ENCODE data around the gene KANK3.

The KANK3 gene

DNA sequence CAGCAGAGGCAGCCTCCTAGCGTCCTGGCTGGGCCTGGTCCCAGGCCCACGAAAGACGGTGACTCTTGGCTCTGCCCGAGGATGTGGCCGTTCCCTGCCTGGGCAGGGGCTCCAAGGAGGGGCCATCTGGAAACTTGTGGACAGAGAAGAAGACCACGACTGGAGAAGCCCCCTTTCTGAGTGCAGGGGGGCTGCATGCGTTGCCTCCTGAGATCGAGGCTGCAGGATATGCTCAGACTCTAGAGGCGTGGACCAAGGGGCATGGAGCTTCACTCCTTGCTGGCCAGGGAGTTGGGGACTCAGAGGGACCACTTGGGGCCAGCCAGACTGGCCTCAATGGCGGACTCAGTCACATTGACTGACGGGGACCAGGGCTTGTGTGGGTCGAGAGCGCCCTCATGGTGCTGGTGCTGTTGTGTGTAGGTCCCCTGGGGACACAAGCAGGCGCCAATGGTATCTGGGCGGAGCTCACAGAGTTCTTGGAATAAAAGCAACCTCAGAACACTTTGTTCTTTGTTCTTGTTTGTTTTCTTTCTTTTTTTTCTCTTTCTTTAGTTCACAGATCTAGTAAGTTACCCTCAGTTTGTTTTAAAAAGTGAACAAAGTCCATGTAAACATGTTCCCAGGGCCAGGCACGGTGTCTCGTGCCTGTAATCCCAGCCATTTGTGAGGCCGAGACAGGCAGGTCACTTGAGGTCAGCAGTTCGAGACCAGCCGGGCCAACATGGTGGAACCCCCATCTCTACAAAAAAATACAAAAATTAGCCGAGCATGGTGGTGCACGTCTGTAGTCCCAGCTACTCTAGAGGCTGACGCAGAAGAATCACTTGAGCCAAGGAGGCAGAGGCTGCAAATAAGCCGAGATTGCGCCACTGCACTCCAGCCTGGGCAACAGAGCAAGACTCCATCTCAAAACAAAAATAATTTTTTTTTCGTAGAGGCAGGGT lies 31.1 kb upstream of the KANK3 start:
- TF ChIP-seq, protein P1, sequence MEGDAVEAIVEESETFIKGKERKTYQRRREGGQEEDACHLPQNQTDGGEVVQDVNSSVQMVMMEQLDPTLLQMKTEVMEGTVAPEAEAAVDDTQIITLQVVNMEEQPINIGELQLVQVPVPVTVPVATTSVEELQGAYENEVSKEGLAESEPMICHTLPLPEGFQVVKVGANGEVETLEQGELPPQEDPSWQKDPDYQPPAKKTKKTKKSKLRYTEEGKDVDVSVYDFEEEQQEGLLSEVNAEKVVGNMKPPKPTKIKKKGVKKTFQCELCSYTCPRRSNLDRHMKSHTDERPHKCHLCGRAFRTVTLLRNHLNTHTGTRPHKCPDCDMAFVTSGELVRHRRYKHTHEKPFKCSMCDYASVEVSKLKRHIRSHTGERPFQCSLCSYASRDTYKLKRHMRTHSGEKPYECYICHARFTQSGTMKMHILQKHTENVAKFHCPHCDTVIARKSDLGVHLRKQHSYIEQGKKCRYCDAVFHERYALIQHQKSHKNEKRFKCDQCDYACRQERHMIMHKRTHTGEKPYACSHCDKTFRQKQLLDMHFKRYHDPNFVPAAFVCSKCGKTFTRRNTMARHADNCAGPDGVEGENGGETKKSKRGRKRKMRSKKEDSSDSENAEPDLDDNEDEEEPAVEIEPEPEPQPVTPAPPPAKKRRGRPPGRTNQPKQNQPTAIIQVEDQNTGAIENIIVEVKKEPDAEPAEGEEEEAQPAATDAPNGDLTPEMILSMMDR (conservative IDR thresholded peaks at IDR 0.05; ENCODE audit: control insufficient read depth, insufficient read depth, low read depth, low read length): no peak
- no peak overlapping the region for H3K4me3 ChIP-seq (ENCODE audit: control insufficient read depth, low read depth, low read length)
- DNase-seq (ENCODE audit: low read depth): no peak

GRCh38 chr19:8371011-8371804 lies 28.1 kb upstream of the KANK3 start:
- no peak overlapping the region for H3K4me3 ChIP-seq (ENCODE audit: control insufficient read depth, low read depth, low read length)
- TF ChIP-seq, protein P1 (conservative IDR thresholded peaks at IDR 0.05; ENCODE audit: control insufficient read depth, insufficient read depth, low read depth, low read length): no peak

DNA sequence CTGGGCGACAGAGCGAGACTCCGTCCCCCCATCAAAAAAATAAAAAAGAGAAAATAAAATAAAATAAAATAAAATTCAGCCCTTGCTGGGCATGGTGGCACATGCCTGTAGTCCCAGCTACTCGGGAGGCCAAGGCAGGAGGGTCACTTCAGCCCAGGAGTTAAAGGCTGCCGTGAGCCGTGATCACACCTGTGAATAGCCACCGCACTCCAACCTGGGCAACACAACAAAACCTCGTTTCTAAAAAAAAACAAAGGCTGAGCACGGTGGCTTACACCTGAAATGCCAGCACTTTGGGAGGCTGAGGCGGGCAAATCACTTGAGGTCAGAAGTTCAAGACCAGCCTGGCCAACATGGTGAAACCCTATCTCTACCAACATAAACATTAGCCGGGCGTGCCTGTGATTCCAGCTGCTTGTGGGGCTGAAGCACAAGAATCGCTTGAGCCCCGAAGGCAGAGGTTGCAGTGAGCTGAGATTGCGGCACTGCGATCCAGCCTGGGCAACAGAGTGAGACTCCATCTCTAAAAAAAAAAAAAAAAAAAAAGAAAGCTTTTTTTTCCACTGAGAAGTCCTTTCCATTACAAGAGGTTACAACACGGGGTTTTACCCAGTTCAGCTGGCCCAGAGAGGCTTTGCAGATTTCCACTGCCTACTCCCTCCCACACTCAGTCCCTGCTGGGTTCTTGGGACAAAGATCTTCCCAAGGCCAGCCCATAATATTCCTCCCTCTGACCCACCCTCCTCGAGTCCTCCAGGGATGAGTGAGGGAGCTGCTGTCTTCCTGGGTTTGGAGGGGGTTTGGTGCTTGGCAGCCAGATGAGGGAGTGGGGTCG lies 27.3 kb upstream of the KANK3 start:
- DNase-seq (ENCODE audit: low read depth): no peak
- TF ChIP-seq, protein P1 (conservative IDR thresholded peaks at IDR 0.05; ENCODE audit: control insufficient read depth, insufficient read depth, low read depth, low read length): no peak
- H3K4me3 ChIP-seq (ENCODE audit: control insufficient read depth, low read depth, low read length): no peak overlapping the region

More at GRCh38 chr19:8371011-8371804, 28.1 kb upstream of the KANK3 start:
- DNase-seq (ENCODE audit: low read depth): no peak

DNA sequence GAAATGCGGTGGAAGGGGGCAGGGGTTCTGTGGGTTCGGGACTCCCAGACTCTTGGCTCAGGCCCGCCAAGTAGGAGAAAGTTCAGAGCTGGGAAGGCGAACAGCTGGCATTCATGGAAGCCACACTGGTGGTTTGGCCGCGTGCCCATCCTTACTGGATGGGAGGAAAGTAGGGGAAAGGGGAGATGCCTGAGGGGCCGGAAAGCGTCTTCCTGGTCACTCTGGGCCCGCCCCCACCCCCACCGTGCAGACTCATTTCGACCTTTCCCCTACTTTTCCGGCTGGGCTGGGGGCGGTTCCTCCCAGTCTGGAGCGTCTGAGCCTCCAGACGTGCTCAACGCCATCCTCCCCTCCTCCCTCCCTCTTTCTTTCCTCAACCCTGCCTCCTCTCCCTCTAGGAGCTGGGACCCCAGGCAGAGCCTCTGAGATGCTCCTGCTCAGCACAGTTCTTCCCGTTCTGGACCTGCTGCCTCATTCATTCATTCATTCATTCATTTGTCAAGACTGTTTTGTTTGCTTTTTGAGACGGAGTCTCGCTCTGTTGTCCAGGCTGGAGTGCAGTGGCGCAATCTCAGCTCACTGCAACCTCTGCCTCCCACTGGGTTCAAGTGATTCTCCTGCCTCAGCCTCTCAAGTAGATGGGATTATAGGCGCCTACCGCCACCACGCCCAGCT lies 24.4 kb upstream of the KANK3 start:
- TF ChIP-seq, protein P1 (conservative IDR thresholded peaks at IDR 0.05; ENCODE audit: control insufficient read depth, insufficient read depth, low read depth, low read length): no peak
- H3K4me3 ChIP-seq (ENCODE audit: control insufficient read depth, low read depth, low read length): peak overlapping the region; percentile 23
- peak; percentile 96 for DNase-seq (ENCODE audit: low read depth)

DNA sequence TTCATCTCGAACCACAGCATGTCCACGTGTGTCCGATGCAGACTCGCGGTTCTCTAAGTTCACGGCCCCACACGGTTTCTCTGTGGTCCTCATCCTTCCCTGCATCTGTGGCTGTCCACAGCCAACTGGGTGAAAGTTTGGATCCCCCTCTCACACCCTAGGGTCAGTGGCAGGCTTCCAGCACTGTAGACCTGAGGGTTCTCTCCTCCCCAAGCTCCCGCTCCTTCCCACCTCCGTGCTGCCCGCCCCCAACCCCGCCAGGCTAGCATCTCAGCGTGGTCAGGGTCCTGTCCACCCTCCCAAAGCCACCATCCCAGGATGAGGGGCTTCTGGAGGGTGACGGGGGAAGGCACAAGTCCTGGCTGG lies 23.9 kb upstream of the KANK3 start:
- peak; percentile 64 for DNase-seq (ENCODE audit: low read depth)
- H3K4me3 ChIP-seq (ENCODE audit: control insufficient read depth, low read depth, low read length): peak overlapping the region; percentile 23
- TF ChIP-seq, protein P1 (conservative IDR thresholded peaks at IDR 0.05; ENCODE audit: control insufficient read depth, insufficient read depth, low read depth, low read length): no peak
